Nucleus accumbens (tissue), 56 donors: ENCODE data around the gene SPSB1.

ENCODE experiments used
- DNase-seq, 56 donors: peaks; one replicate each; lab custom pipeline; 2025; lab: John Stamatoyannopoulos, UW

Gene SPSB1

GRCh38 chr1:9257851-9258250 lies 34.8 kb upstream of the SPSB1 start:
- no peak for DNase-seq

- DNase-seq = no peak
These were observed 34.1 kb upstream of the SPSB1 start for GRCh38 chr1:9258629-9259028.

- no peak for DNase-seq
These were observed 32.5 kb upstream of the SPSB1 start for GRCh38 chr1:9260059-9260766.

GRCh38 chr1:9261496-9261895 lies 31.2 kb upstream of the SPSB1 start:
- no peak for DNase-seq

GRCh38 chr1:9262096-9262986 lies 30.4 kb upstream of the SPSB1 start:
- DNase-seq = no peak

- no peak for DNase-seq
These were observed 29.3 kb upstream of the SPSB1 start for GRCh38 chr1:9263276-9263855.

GRCh38 chr1:9263984-9264872 lies 28.5 kb upstream of the SPSB1 start:
- DNase-seq = no peak

- DNase-seq = no peak
These were observed 27.7 kb upstream of the SPSB1 start for GRCh38 chr1:9265037-9265436.

GRCh38 chr1:9265968-9266367 lies 26.7 kb upstream of the SPSB1 start:
- DNase-seq = no peak

GRCh38 chr1:9267352-9267686 lies 25.4 kb upstream of the SPSB1 start:
- DNase-seq = peak in 1 of 56 donors; percentile 11

GRCh38 chr1:9267827-9268581 lies 24.7 kb upstream of the SPSB1 start:
- no peak for DNase-seq

GRCh38 chr1:9269078-9269501 lies 23.6 kb upstream of the SPSB1 start:
- no peak for DNase-seq

- DNase-seq = no peak
These were observed 23.0 kb upstream of the SPSB1 start for GRCh38 chr1:9269721-9270120.

GRCh38 chr1:9270290-9270883 lies 22.3 kb upstream of the SPSB1 start:
- no peak for DNase-seq

GRCh38 chr1:9271283-9271682 lies 21.4 kb upstream of the SPSB1 start:
- no peak for DNase-seq

GRCh38 chr1:9271861-9272595 lies 20.7 kb upstream of the SPSB1 start:
- DNase-seq = no peak

- no peak for DNase-seq
These were observed 19.5 kb upstream of the SPSB1 start for GRCh38 chr1:9273177-9273576.

GRCh38 chr1:9275161-9275560 lies 17.5 kb upstream of the SPSB1 start:
- no peak for DNase-seq

- DNase-seq = peak in 31 of 56 donors; percentile 14 to 87 (median 43)
These were observed 17.1 kb upstream of the SPSB1 start for GRCh38 chr1:9275567-9276034.
